ENCODE results near the gene SMIM14. TPM values are rescaled to one million over a fixed set of nuclear protein-coding genes. Genes with fewer than 3 reads are reported as not detected.
"Not testable (repeated sequence)": the region's sequence is repeated elsewhere in the genome, so short reads cannot be mapped to it uniquely, and the experiment has no call there.

SMIM14 gene
- total RNA-seq, 1 donor from 2014 or later: 209 TPM

GRCh38 chr4:39510348-39510929 is 128.2 kb downstream of the SMIM14 start:
- DNase-seq (ENCODE audit: low spot score): no peak
- no peak for ATAC-seq

- peak; percentile 5 for ATAC-seq
Measured at GRCh38 chr4:39505581-39505980, 133.1 kb downstream of the SMIM14 start.

GRCh38 chr4:39504538-39504937 is 134.1 kb downstream of the SMIM14 start:
- DNase-seq (ENCODE audit: low spot score) (no peak), ATAC-seq (no peak)

More at GRCh38 chr4:39505581-39505980, 133.1 kb downstream of the SMIM14 start:
- DNase-seq (ENCODE audit: low spot score): no peak

GRCh38 chr4:39502664-39503035 is 136.0 kb downstream of the SMIM14 start:
- DNase-seq (ENCODE audit: low spot score): peak; percentile 12
- not testable (repeated sequence) for ATAC-seq

GRCh38 chr4:39502019-39502663 is 136.5 kb downstream of the SMIM14 start:
- no peak for DNase-seq (ENCODE audit: low spot score)
- no peak for ATAC-seq

- DNase-seq (ENCODE audit: low spot score) (no peak), ATAC-seq (no peak)
Measured at GRCh38 chr4:39498727-39499020, 140.0 kb downstream of the SMIM14 start.

GRCh38 chr4:39497909-39498726 is 140.5 kb downstream of the SMIM14 start:
- no peak for DNase-seq (ENCODE audit: low spot score)
- no peak for ATAC-seq

Other genes starting within 250 kb of the SMIM14 start
- 22.0 TPM for gene KLB, start 231.9 kb downstream of the SMIM14 start, total RNA-seq
- gene RPL9, start 179.9 kb downstream of the SMIM14 start, total RNA-seq: 364 TPM
- 13.7 TPM for gene LIAS, start 179.8 kb downstream of the SMIM14 start, total RNA-seq
- gene UGDH, start 111.4 kb downstream of the SMIM14 start, total RNA-seq: 225 TPM
- gene UBE2K, start 59.3 kb upstream of the SMIM14 start, total RNA-seq: 43.4 TPM

All from left lobe of liver (tissue), 2 donors.